IMR-90 (cell line): ENCODE results near the gene OVCH2.

Experiments
- CTCF ChIP-seq: conservative IDR thresholded peaks from 2 replicates; pipeline ENCODE4 v1.5.1; 2012; ENCODE audit warnings: mild to moderate bottlenecking, low read depth, low read length, improper control_type of control experiment
- POLR2A ChIP-seq: IDR thresholded peaks from 2 replicates; pipeline ENCODE4 v1.6.1; 2012; ENCODE audit warnings: mild to moderate bottlenecking, low read depth, low read length
- RCOR1 ChIP-seq: IDR thresholded peaks from 2 replicates; pipeline ENCODE4 v1.6.1; 2012; ENCODE audit warnings: mild to moderate bottlenecking, low read length, improper control_type of control experiment; ENCODE audit not compliant: insufficient replicate concordance
- RFX5 ChIP-seq: IDR thresholded peaks from 2 replicates; pipeline ENCODE4 v1.8.0; 2012; ENCODE audit warnings: low read depth, mild to moderate bottlenecking, low read length, moderate library complexity

- TF ChIP-seq CTCF (no peak), POLR2A (no peak), RCOR1 (no peak), RFX5 (no peak)
These were observed 37.4 kb downstream of the OVCH2 start for GRCh38 chr11:7668911-7669310.
